ENCODE results near the gene NKD1. TPM values are rescaled to one million over a fixed set of nuclear protein-coding genes. Genes with fewer than 3 reads are reported as not detected.

NKD1 gene
- total RNA-seq, 1 donor from 2014 or later: 1.5 TPM

GRCh38 chr16:50516401-50516800, 31.8 kb upstream of the NKD1 start:
- POLR2A ChIA-PET: no interaction called here
- DNase-seq (no peak), ATAC-seq (ENCODE audit: low read depth) (no peak)
- intact Hi-C loops (cut with micrococcal nuclease): loop anchor here (10.0 kb wide), 1 partner anchor 302 kb away; no protein-coding TSS in a partner anchor
- Mint-ChIP-seq H3K9me3 (peaks cover 14% of the 10 kb centered on the region), H3K36me3 (ENCODE audit: low read depth) (peaks cover 3% of the 10 kb centered on the region), H3K27me3 (peaks cover 18% of the 10 kb centered on the region), H3K27ac (no peak overlapping the region), H3K4me3 (no peak overlapping the region), H3K4me1 (no peaks in the 10 kb centered on the region)
- CTCF ChIA-PET: no interaction called here
- TF ChIP-seq CTCF (IDR thresholded peaks at IDR 0.05): no peak

- POLR2A ChIA-PET: no interaction called here
- CTCF ChIA-PET: no interaction called here
- Mint-ChIP-seq H3K4me1 (no peaks in the 10 kb centered on the region), H3K36me3 (ENCODE audit: low read depth) (peaks cover 3% of the 10 kb centered on the region), H3K9me3 (peaks cover 14% of the 10 kb centered on the region), H3K27me3 (peaks cover 15% of the 10 kb centered on the region), H3K27ac (no peak overlapping the region), H3K4me3 (no peak overlapping the region)
- no peak for TF ChIP-seq CTCF (IDR thresholded peaks at IDR 0.05)
- DNase-seq: no peak
- intact Hi-C loops (cut with micrococcal nuclease): loop anchor here (10.0 kb wide), 1 partner anchor 302 kb away; no protein-coding TSS in a partner anchor
- ATAC-seq (ENCODE audit: low read depth): no peak
Measured at GRCh38 chr16:50516890-50517289, 31.3 kb upstream of the NKD1 start.

- peaks cover 3% of the 10 kb centered on the region for H3K36me3 Mint-ChIP-seq (ENCODE audit: low read depth)
- no peak for DNase-seq
- no peak overlapping the region for H3K27ac Mint-ChIP-seq
- peaks cover 17% of the 10 kb centered on the region for H3K27me3 Mint-ChIP-seq
- CTCF ChIA-PET: no interaction called here
- intact Hi-C loops (cut with micrococcal nuclease): loop anchor here (10.0 kb wide), 1 partner anchor 303 kb away; no protein-coding TSS in a partner anchor
- H3K4me3 Mint-ChIP-seq: no peak overlapping the region
- H3K4me1 Mint-ChIP-seq: no peaks in the 10 kb centered on the region
- no peak for TF ChIP-seq CTCF (IDR thresholded peaks at IDR 0.05)
- POLR2A ChIA-PET: no interaction called here
- H3K9me3 Mint-ChIP-seq: peaks cover 14% of the 10 kb centered on the region
- no peak for ATAC-seq (ENCODE audit: low read depth)
Measured at GRCh38 chr16:50517450-50518252, 30.5 kb upstream of the NKD1 start.

- ATAC-seq (ENCODE audit: low read depth) (no peak), DNase-seq (no peak)
- Mint-ChIP-seq H3K9me3 (peaks cover 14% of the 10 kb centered on the region), H3K27ac (no peak overlapping the region), H3K4me3 (no peak overlapping the region), H3K27me3 (peaks cover 30% of the 10 kb centered on the region), H3K36me3 (ENCODE audit: low read depth) (peaks cover 3% of the 10 kb centered on the region), H3K4me1 (no peaks in the 10 kb centered on the region)
- intact Hi-C loops (cut with micrococcal nuclease): loop anchor here (10.0 kb wide), 1 partner anchor 304 kb away; no protein-coding TSS in a partner anchor
- TF ChIP-seq CTCF (IDR thresholded peaks at IDR 0.05): no peak
- ChIA-PET POLR2A (no interaction called here), CTCF (no interaction called here)
Measured at GRCh38 chr16:50519001-50519400, 29.2 kb upstream of the NKD1 start.

- H3K4me3 Mint-ChIP-seq: no peak overlapping the region
- no peak overlapping the region for H3K27ac Mint-ChIP-seq
- no peak for ATAC-seq (ENCODE audit: low read depth)
- TF ChIP-seq CTCF (IDR thresholded peaks at IDR 0.05): no peak
- POLR2A ChIA-PET: no interaction called here
- CTCF ChIA-PET: no interaction called here
- no peak for DNase-seq
- H3K27me3 Mint-ChIP-seq: peaks cover 32% of the 10 kb centered on the region
- intact Hi-C loops (cut with micrococcal nuclease): loop anchor here (10.0 kb wide), 1 partner anchor 305 kb away; no protein-coding TSS in a partner anchor
- H3K9me3 Mint-ChIP-seq: peaks cover 14% of the 10 kb centered on the region
- H3K36me3 Mint-ChIP-seq (ENCODE audit: low read depth): peaks cover 3% of the 10 kb centered on the region
- H3K4me1 Mint-ChIP-seq: no peaks in the 10 kb centered on the region
Measured at GRCh38 chr16:50519602-50520001, 28.6 kb upstream of the NKD1 start.
